Ammon's horn (tissue), 1 donor: Measurements from ENCODE around the gene CKM.
"Not testable (repeated sequence)": the region's sequence is repeated elsewhere in the genome, so short reads cannot be mapped to it uniquely, and the experiment has no call there.

ENCODE experiments used
- DNase-seq: peaks from one replicate; pipeline ENCODE4 v3.0.0-alpha.2; 2016; ENCODE audit warnings: low spot score

CKM gene

DNA sequence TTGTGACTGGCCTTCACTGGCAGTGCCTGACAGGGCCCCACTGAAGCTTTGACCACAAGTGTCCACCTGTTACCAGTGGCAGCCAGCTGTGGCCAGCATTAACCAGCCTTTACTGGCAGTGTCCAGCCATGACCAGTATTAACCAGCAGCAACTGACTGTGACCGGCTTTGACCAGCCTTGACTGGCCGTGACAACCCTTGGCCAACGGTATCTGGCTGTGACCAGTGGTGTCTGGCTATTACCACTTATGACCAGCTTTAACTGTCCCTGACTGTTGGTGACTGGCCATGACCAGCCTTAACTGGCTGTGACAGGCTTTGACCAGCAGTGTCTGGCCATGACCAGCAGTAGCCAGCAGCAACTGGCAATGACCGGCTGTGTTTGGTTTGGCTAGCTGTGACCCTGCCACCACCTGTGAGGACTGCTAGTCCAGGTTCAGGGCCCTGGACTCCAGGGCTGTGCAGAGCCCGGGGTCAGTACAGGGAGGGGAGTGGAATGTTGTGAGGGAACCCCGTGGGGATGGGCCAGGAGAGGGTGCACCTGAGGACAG is 32.2 kb downstream of the CKM start:
- no peak for DNase-seq

DNA sequence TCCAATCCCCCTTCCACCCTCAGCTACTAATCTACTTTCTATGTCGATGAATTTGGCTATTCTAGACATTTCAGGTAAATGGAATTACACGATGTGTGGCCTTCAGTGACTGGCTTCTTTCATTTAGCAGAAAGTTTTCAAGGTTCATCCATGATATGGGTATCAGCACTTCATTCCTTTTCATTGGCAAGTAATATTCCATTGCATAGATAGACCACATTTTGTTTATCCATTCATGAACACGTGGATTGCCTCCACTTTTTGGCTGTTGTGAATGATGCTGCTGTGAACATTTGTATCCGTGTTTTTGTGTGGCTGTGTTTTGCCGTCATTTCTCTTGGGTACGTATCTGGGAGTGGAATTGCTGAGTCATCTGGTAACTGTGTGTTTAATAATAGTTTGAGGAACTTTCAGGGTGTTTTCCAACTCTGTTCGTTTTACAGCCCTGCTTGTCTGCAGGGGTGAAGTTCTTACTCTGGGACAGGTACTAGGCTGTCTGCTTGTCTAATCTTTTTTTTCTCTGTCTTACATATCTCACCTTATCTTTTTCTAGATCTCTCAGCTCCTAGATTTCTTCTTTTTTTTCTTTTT is 39.1 kb downstream of the CKM start:
- no peak for DNase-seq

DNA sequence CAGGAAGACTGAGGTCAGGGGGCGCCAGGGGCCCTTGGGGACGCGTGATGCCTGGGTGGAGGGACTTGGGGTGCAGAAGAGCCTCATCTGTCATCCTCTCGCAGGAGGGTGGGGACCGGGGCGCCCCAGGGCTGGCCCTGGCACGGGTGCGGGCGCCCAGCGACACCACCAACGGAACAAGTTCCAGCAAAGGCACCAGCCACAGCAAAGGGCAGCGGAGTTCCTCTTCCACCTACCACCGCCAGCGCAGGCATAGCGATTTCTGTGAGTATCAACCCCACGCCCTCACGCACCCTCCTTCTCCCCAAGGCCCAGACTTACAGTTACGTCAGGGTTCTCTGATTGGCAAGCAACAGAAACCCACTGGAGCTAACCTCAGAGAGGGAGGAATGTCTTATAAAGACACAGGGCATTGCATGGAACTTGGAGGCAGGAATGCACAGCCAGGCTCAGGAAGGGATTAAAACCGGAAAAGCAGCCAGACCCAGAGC is 42.2 kb downstream of the CKM start:
- DNase-seq: no peak

DNA sequence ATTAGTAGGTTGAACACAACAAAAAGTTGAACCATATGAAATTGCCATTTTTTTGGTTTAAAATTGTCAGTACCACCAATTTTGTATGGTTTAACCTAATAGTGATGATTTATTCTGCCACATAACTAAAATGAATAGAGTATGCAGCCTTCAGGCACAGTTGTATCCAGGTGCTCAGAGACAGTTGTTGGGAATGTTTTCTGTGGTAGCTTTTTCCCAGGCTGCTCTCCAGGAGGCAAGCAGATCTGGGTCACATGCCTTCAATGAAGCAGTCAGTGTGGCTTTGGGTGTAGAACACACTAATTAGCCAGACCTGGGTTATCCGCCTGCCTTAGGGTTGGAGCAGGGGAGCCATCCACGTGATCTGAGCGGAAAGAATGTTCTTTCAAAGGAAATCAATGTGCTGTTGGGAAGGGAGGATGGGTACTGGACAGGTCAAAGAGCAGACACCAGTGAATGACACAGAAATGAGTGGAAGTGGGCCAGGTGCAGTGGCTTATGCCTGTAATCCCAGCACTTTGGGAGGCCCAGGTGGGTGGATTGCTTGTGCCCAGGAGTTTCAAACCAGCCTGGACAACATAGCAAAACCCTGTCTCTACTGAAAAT is 43.0 kb downstream of the CKM start:
- no peak for DNase-seq

DNA sequence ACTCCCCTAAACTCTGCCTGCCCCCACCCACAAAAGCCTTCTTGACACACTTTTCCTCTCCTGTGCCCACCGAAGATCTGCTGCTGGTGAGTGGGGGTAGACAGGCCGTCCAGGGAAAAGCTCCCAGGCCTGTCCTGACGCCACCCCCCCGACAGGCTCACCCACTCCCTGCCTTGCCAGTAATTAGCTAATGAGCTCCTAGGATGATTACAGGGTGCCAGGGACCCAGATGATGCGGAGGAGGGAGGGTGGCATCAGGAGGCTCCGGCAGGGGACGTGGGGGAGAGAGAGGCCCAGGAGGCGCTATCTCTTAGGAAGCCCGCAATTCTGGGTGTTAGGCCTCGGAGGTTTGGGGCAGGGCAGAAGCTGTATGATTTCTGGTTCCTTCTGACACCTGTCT is 44.6 kb downstream of the CKM start:
- DNase-seq: peak; percentile 63

DNA sequence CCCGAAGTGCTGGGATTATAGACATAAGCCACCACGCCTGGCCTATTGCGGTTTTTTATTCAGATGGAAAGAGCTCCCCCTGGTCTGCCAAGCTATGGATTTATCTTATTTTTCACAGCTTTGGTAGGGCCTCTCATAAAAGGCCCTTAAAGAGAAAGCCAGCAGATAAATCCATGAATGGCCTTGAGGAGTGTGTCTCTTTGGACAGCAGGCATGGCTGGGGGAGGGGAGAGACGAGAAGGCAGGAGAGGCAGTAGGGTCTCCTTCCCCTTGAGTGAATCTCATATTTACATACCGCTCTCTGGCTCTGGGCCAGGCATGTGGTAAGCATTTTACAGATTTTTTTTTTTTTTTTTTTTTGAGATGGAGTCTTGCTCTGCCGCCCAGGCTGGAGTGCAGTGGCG is 46.4 kb downstream of the CKM start:
- no peak for DNase-seq

DNA sequence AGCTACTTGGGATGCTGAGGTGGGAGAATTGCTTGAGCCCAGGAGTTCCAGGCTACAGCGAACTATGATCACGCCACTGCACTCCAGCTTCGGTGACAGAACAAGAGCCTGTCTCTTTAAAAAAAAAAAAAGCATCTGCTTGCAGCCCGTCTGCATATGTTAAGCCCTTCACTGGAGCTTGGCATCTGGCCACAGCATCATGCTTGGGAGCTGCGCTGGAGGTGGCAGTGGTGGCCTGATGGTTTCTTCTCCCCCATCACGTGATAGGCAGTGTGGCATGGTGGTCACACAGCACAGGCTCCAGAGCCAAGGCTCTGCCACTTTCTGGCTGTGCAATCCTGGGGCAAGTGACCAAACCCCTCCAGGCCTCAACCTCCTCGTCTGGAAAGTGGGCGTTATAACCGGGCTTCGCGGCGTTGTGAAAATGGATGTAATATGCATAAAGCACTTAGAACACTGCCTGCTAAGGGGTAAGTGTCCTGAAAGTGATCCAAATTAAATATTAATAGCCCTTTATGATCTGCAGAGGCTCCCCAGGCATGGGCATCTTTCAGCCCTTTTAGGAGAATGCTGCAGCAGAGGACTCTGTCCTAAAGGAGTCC is 47.2 kb downstream of the CKM start:
- no peak for DNase-seq

DNA sequence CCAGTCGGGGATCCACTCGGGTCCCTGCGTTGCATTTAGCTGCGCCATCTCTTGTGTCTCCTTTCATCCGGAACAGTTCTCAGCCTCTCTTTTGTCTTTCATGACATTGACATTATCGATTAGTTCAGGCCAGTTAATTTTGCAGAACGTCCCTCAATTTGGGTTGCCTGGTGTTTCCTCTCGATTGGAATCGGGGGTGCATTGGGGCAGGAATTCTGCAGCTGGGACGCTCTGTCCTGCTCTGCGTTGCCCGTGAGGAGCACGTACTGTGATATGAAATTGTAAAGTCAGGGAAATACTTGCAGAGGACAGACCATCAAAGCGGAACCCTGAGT is 49.2 kb downstream of the CKM start:
- DNase-seq: no peak

DNA sequence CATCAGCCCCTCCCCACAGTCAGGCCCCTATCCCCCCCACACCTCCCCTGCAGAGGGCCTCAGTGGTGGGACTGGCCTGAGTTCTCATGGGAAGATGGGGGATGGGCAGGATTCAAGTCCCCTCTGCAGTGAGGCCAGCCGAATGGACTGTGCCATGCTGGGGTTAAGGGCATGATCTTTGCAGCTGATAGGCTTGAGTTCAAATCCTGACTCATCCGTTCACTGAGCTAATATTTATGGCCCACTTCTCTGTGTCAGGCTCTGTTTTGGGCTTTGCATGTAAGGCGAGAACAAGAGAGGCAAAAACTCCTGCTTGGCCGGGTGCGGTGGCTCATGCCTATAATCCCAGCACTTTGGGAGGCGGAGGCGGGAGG is 51.0 kb downstream of the CKM start:
- DNase-seq: no peak

DNA sequence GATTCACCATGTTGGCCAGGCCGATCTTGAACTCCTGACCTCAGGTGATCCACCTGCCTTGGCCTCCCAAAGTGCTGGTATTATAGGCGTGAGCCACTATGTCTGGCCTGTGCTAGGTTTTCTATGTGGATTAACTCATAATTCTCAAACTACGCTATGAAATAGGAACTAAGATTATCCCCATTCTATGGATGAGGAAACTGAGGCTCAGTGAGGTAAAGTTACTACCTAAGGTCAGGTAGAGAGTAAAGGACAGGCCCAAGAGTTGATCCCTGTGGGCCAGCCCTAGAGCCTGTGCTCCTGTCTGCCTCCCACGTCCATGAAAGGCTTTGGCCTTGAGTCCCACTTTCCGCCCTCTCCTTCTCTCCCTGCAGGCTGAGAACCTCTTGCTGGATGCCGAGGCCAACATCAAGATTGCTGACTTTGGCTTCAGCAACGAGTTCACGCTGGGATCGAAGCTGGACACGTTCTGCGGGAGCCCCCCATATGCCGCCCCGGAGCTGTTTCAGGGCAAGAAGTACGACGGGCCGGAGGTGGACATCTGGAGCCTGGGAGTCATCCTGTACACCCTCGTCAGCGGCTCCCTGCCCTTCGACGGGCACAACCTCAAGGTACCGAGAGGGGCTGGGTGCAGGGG is 51.5 kb downstream of the CKM start:
- DNase-seq: no peak

DNA sequence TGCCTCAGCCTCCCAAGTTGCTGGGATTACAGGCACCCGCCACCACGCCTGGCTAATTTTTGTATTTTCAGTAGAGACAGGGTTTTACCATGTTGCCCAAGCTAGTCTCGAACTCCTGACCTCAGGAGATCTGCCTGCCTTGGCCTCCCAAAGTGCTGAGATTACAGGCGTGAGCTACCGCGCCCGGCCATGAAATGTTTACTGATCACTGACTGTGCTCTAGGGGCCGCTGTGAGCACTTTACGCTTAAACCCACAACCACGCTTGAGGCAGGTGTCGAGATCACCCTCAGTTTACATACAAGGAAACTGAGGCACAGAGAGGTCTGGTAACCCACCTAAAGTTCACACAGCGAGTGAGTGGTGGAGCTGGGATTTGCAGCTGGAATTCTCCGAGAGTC is 52.7 kb downstream of the CKM start:
- DNase-seq: not testable (repeated sequence)

DNA sequence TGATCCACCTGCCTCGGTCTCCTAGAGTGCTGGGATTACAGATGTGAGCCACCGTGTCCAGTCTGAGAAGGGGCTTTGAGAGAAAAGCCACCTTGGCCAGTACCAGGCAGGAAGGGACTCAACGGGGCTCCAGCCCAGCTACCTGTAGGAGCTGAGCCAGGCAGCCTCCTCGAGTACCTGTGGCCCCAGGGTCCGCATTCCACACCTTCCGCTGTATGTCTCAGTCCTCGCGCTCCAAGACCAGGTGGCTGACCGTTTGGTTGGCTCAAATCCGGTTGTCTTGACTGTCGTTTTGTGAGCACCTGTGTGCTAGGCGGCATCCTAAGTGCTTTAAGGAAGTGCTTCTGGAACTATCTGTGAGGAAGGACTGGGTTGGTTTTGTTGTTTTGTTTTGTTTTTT is 55.4 kb downstream of the CKM start:
- no peak for DNase-seq

DNA sequence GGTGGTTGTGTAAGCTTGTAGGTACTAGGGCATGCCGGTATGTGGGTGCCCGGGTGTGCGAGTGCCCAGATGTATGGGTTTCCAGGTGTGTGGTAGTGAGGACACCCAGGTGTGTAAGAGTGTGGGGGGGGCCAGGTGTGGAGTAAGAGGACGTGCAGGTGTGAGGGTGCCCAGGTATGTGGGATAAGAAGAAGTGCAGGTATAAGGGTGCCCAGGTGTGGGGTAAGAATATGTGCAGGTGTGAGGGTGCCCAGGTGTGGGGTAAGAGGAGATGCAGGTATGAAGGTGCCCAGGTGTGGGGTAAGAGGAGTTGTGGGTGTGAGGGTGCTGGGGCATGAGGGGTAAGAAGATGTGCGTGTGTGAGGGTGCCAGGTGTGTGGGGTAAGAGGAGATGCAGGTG is 57.3 kb downstream of the CKM start:
- no peak for DNase-seq

DNA sequence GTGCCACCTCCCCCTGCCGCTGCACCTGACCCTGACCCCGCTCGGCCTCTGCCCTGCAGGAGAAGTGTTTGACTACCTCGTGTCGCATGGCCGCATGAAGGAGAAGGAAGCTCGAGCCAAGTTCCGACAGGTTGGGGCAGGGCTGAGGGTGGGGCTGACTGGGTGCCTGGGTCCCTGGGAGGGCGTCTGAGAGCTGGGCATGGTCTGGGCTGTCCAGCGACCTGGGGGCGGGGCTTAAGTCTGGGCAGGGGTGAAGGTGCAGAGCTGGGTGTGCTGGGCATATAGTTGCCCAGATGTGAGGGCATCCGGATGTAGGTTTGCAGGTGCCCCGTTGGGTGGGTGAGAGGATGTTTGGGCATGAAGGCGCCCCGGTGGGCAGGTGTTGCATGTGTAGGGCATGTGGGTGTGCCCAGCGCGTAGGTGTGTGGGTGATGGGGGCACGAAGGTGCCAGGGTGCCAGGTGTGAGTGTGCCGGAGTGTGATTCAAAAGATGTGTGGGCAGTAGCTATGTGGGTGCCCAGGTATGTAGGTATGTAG is 57.8 kb downstream of the CKM start:
- DNase-seq: no peak

DNA sequence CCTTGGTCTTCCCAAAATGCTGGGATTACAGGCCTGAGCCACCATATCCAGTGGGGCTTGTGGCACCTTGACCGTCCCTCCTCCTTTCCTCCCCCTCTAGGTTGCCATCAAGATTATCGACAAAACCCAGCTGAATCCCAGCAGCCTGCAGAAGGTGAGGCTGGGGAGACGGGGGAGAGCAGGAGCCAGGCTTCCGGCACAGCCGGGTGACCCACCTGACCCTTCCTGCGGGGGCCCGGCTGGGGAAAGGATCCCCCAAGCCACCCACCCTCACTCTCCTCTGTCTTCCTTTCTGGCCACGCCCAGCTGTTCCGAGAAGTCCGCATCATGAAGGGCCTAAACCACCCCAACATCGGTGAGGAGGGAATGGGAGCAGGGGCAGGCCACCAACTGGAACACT is 59.7 kb downstream of the CKM start:
- DNase-seq: no peak

DNA sequence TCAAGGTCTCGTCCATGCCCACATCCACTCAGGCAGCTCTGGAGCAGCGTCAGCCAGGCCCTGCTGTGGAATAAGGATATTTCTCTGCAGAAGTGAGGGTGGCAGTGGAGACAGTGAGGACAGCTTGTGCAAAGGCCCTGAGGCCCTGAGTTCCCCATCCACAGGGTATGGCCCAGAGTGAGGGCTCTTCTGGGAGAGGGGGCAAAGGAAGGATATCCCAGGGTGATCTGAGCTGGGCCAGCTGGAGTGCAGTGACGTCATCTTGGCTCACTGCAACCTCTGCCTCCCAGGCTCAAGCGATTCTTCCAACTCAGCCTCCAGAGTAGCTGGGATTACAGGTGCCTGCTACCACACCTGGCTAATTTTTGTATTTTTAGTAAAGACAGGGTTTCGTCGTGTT is 60.1 kb downstream of the CKM start:
- DNase-seq: no peak

DNA sequence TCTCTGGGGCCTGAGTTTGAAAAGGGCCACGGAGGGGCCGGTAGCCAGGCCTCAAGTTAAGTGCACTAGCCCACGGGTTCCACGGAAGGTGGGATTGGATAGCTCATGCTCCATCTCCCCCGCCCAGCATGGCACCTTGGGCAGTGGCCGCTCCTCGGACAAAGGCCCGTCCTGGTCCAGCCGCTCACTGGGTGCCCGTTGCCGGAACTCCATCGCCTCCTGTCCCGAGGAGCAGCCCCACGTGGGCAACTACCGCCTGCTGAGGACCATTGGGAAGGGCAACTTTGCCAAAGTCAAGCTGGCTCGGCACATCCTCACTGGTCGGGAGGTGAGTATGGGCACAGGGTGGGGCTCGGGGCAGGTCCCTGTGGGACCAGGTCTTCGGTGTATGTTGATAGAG is 63.8 kb downstream of the CKM start:
- no peak for DNase-seq

DNA sequence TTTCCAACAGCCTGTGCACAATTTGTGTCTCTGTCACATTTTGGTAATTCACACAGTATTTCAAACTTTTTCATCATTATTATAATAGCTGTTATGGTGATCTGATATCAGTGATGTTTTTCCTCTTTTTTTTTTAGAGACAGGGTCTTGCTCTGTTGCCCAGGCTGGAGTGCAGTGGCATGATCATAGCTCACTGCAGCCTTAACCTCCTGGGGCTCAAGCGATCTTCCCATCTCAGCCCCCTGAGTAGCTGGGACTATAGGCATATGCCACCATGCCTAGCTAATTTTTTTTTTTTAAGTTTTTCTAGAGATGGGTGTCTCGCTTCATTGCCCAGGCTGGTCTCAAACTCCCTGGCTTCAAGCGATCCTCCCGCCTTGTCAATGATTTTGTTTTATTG is 65.8 kb downstream of the CKM start:
- no peak for DNase-seq
